GM18519 (cell line): ENCODE results near the gene CRTC1.
"Not testable (repeated sequence)": the region's sequence is repeated elsewhere in the genome, so short reads cannot be mapped to it uniquely, and the experiment has no call there.

Experiments
- ATAC-seq: cut with Tn5 transposase; IDR thresholded peaks from one replicate; pipeline ENCODE4 v1.9.1; 2021; ENCODE audit warnings: mild to moderate bottlenecking, moderate library complexity; ENCODE audit not compliant: unreplicated experiment, low FRiP score

CRTC1 gene

DNA sequence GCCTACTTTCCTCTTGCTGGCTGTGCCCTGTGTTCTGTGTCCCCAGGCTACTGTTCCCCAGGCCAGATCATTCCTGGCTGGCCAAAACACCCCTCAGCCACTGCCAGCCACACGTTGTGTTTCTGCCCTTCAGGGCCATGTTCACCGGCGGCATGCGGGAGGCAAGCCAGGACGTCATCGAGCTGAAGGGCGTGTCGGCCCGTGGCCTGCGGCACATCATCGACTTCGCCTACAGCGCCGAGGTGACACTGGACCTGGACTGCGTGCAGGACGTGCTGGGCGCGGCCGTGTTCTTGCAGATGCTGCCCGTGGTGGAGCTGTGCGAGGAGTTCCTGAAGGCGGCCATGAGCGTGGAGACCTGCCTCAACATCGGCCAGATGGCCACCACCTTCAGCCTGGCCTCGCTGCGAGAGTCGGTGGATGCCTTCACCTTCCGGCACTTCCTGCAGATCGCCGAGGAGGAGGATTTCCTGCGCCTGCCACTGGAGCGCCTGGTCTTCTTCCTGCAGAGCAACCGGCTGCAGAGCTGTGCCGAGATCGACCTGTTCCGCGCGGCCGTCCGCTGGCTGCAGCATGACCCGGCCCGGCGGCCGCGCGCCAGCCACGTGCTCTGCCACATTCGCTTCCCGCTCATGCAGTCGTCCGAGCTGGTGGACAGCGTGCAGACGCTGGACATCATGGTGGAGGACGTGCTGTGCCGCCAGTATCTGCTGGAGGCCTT is 15.8 kb upstream of the CRTC1 start:
- no peak for ATAC-seq

- no peak for ATAC-seq
Measured at GRCh38 chr19:18668252-18668631, 15.2 kb upstream of the CRTC1 start.

DNA sequence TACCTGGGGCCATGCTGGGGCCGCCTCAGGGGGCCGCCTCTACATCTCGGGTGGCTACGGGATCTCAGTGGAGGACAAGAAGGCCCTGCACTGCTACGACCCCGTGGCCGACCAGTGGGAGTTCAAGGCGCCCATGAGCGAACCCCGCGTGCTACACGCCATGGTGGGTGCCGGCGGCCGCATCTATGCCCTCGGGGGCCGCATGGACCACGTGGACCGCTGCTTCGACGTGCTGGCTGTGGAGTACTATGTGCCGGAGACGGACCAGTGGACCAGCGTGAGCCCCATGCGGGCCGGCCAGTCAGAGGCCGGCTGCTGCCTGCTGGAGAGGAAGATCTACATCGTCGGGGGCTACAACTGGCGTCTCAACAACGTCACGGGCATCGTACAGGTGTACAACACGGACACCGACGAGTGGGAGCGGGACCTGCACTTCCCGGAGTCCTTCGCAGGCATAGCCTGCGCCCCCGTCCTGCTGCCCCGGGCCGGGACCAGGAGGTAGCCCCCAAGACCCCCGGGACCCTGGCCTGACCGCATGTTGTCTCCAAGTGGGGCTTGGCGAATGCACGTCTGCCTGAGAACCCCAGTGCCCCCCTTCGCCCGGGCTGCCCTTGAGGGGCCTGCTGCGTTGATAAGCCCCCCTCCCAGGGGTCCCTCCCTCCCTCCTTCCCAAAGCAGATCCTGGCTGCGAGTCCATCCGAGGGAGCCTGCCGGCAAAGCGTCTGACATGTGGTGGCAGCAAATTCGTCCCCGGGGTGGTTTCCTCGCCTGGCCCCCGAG is 14.5 kb upstream of the CRTC1 start:
- no peak for ATAC-seq

GRCh38 chr19:18669524-18669817 is 14.0 kb upstream of the CRTC1 start:
- no peak for ATAC-seq

DNA sequence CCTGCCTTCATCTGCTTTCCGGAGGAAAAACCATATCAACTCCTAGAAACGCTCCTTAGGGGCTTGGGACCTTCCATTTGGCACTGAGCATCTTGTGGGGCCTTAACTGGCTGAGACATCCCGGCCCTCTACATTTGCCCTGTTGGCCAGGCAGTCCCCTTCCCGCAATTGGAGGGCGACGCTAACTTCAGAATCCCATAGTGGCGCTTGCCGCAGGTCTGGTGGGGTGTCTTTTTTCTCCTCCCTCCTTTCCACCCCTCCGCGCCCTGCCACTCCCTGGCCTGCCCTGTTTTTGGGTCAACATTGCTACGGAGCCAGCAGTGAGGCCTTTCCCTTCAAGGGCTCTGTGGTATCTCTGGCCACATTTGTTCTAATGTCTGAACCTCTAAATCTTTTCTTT is 13.6 kb upstream of the CRTC1 start:
- ATAC-seq = no peak

DNA sequence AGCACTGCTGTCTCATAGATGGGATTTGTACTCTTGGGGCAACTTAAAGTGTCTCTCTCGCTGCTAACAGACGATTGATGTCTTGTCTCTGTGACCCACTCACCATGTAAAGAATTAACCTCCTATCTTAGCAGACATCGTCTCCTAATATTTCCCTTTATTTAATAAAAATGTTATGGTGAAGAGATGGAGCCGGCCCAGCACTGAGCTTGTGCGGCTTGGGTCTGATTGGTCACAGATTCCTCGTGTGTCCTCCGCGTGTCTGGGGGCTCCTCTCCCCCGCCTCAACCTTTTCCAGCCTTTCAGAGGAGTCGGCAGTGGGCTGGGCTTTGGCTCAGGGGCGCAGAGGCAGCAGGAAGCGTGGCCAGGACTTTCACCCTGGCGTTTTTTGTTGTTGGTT is 13.2 kb upstream of the CRTC1 start:
- ATAC-seq = no peak

- ATAC-seq = no peak
Measured at GRCh38 chr19:18671303-18672043, 12.0 kb upstream of the CRTC1 start.

DNA sequence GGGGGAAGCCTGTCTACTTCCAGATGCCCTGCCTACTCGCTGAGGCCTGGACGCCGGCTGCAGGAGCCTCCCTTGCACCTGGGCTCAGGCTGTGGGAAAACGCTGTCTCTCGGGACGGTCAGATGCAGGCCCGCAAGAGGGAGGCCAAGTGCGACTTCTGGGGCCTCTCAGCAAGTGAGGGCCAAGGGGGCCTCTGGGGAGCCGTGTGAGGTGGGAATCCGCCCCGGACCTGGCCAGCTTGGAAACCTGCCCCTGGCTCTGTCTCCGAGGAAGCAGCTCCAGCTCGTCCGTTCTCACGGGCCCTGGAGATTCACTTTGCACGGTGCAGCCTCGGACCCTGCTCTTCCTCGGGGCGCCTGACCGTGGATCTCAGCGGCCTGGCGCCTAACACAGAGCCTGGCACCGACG is 11.4 kb upstream of the CRTC1 start:
- no peak for ATAC-seq

- ATAC-seq = no peak
Measured at GRCh38 chr19:18672606-18673337, 10.7 kb upstream of the CRTC1 start.

- ATAC-seq = no peak
Measured at GRCh38 chr19:18674616-18675015, 8.9 kb upstream of the CRTC1 start.

DNA sequence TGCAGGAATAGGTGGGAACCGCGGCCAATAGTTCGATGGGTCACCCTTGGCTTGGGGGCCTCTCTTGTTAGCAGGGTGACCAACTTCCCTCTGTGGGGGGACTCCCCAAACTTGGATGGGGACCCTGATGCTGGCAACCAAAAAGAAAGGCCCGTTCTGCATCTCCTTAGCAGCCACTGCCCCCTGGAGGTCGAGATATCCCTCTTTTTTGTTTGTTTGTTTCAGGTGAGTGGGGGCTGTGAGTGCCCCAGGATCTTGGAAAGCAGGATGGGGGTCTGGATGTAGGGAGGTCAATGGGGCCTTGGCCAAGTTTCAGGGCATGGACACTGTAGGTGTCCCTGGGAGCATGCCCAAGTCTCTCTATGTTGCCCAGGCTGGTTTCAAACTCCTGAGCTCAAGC is 7.7 kb upstream of the CRTC1 start:
- no peak for ATAC-seq

DNA sequence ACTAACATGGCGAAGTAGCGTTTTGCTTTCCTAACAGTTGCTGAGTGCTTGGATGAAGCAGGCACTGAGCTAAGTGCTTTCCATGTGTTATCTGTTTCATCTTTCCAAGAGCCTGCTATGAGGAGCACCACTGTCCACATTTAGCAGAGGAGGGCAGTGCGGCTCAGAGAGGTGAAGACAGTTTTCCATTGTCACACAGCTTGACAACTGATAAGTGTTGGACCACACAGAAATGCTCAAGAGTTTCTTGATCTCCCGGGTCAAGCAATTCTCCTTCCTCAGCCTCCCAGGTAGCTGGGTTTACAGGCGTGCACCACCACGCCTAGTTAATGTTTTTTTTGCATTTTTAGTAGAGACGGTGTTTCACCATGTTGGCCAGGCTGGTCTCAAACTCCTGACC is 6.8 kb upstream of the CRTC1 start:
- no peak for ATAC-seq

DNA sequence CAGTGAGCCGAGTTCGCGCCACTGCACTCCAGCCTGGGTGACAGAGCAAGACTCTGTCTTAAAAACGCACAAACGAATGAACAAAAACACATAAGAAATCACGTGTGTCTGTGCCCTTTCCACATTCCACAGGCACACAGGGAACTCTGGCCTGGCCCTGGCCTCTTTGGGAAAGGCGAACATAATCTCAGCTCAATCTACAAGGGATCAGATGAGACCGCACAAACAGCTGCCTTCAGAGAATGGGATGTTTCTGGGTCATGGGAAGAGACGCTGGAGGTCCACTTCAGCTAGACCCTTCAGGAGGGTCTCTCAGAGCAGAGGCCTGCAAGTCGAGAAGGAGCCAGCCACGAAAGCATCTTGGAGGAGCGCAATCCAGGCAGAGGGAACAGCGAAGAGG is 6.3 kb upstream of the CRTC1 start:
- ATAC-seq = no peak

DNA sequence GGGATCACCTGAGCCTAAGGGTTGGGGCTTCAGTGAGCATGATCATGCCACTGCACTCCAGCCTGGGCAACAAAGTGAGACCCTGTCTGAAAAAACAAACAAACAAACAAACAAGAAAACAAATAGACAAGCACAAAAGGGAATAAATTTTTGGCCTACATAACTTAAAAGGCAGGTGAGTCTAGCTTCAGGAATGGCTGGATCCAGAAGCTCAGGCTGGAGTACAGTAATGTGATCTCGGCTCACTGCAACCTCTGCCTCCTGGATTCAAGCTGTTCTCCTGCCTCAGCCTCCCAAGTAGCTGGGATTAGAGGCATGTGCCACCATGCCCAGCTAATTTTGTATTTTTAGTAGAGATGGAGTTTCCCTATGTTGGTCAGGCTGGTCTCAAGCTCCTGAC is 3.3 kb upstream of the CRTC1 start:
- ATAC-seq = not testable (repeated sequence)

GRCh38 chr19:18682807-18683108 is 722 bp upstream of the CRTC1 start:
- no peak for ATAC-seq

DNA sequence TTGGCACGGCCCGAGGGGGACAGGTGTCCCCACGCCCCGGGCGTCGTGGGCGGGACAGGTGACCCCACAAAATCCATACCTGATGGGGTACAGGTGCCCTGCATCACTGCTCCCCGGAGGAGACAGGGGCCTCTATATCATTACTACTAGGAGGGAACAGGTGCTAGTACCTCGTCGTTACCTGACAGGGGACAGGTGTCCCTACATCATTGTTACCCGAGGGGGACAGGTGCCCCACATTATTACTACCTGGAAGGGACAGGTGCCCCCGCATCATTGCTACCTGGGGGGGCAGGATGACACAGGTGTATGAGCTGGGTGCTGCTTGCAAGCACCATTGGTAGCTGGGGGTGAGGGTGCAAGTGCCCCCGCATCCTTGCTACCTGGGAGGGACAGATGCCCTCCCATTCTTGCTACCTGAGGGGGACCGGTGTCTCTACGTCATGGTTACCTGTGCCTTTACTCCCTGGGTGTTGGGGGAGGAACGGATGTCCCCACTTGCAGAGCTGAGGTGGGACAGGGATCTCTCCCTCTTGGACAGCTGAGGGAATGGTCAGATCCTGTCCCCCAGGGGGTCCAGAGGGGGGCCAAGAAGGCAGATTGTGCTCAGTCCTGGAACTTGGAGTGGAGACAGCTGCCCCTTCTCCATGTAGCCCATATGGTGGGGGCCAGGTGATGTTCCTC is 620 bp downstream of the CRTC1 start:
- no peak for ATAC-seq

DNA sequence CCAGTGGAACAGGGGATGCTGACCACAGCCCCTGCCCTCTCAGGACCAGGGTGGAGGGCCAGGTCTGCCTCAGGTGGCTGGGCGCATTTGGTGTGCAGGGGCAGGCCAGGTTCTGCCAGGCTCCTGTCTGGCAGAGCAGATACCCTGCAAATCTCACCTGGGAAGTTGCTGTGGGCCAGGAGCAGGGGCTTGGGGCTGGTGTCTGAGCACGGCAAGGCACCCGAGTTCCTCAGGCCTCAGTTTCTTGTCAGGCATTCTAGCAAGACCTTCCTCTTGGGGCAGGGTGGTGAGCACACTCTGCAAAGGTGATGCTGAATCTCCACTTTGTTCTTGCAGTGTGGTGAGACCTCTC is 1.1 kb downstream of the CRTC1 start:
- ATAC-seq = no peak

DNA sequence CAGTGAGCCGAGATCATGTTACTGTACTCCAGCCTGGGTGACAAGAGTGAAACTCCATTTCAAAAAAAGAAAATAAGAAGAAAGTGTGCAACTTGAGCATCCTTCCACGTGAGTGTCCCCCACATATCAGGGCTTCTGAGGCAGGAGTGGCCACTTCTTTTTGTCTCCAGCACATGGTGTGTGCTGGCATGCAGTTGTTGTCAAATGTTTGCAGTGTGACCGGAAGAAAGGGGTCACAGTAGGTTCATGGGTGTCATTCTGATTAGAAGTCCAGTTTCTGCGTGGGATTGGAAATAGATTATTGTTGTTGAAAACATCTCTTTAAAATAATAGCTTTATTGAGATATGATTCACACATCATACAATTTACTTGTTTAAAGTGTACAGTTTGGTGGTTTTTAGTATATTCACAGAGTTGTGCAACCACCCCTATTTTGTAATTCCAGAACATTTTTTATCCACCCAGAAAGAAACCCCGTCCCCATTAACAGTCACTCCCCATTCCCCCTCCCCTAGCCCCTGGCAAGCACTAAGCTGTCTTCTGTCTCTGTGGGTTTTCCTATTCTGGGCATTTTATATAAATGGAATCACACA is 2.2 kb downstream of the CRTC1 start:
- ATAC-seq = no peak

GRCh38 chr19:18687740-18688465 is 4.4 kb downstream of the CRTC1 start:
- no peak for ATAC-seq

- no peak for ATAC-seq
Measured at GRCh38 chr19:18696023-18696422, 12.5 kb downstream of the CRTC1 start.
